Body of pancreas (tissue), 4 donors: ENCODE measurements around the gene GABRR3.

Experiments
- POLR2A ChIP-seq, 3 donors: fragments of 450-650 bp; IDR thresholded peaks; one replicate each; pipeline ENCODE4 v1.6.1; 2016; ENCODE audit warnings: antibody characterized with exemption in 3 of 3, mild to moderate bottlenecking in 2 of 3
- TF ChIP-seq, protein P1 (sequence below), 7 experiments: fragments of 450-650 bp in 4 of 7; fragments of 200-600 bp in 3 of 7; sonication (generic) in 3 of 7; IDR thresholded peaks; one replicate each; pipeline ENCODE4 v1.5.1; 2016 to 2019; ENCODE audit warnings: antibody characterized with exemption in 7 of 7

DNA sequence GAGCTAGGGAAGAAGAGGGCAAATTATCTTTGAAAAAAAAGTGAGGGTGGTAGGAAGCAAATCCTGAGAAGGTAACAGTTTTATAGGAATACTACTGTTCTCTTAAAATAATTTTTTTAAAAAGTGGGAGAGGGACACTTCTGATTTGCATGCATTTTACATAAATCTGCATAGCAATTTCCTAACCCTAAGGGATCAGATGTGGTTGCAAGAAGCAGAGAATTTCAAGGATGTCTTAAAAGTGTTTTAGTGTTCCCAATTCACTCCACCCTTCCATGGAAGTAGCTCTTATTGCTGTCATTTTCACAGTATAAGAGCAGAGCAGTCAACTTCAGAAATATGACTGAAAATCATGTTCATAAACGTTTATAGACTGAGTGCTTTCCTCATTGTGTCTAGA is 35.1 kb downstream of the GABRR3 start:
- TF ChIP-seq, protein P1, sequence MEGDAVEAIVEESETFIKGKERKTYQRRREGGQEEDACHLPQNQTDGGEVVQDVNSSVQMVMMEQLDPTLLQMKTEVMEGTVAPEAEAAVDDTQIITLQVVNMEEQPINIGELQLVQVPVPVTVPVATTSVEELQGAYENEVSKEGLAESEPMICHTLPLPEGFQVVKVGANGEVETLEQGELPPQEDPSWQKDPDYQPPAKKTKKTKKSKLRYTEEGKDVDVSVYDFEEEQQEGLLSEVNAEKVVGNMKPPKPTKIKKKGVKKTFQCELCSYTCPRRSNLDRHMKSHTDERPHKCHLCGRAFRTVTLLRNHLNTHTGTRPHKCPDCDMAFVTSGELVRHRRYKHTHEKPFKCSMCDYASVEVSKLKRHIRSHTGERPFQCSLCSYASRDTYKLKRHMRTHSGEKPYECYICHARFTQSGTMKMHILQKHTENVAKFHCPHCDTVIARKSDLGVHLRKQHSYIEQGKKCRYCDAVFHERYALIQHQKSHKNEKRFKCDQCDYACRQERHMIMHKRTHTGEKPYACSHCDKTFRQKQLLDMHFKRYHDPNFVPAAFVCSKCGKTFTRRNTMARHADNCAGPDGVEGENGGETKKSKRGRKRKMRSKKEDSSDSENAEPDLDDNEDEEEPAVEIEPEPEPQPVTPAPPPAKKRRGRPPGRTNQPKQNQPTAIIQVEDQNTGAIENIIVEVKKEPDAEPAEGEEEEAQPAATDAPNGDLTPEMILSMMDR (IDR thresholded peaks at IDR 0.05) = no peak
- no peak for TF ChIP-seq POLR2A (IDR thresholded peaks at IDR 0.05)
